ENCODE data around the gene CCDC201. TPM values are rescaled to one million over a fixed set of nuclear protein-coding genes. Genes with fewer than 3 reads are reported as not detected.

The CCDC201 gene
- total and polyA plus RNA-seq, 2 of the 4 experiments (the other 2 are of a cell fraction), result not detected

DNA sequence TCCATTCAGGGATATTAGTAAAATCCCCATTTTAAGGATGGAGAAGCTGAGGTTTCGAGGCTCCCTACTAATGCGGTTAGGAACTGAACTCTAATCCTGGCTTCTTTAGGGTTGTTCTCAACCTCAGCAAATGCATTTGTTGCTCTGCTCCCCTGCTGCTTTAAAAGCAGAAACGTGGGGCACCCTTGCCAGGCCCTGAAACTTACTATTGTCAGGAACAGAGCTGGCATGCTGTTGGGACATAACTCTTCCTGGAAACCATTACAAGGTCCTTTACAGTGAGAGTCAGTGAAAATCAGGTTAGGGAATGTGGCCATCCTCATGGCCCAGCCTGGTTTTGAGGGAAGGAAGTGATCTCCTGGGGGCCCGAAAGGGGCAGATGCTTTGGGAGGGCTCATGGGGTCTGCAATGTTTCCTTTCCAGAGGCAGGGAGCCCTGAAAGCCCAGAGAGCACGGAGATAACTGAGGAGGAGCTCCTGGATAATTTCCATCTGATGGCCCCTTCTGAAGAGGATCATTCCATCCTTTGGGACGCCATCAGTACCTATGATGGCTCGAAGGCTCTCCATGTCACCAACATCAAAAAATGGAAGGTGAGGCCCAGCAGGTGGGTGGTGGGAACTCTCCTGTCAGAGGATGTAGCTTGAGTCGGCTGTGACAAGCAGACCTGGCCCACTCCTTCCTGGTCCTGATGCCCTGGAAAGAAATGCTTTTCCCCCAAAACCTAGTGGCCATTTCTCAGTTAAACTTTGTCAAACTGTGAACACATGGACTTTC lies 17.4 kb upstream of the CCDC201 start:
- H2AFZ ChIP-seq (replicated peaks; ENCODE audit: low read length, poor library complexity), result no peak overlapping the region
- CTCF ChIA-PET, result interaction anchor here (0.6 to 1.0 kb wide), 3 partner anchors 26 to 1291 kb away, joined by 3 to 5 read pairs (median 3); no protein-coding TSS in a partner anchor
- H3K4me1 ChIP-seq (ENCODE audit: control insufficient read depth, insufficient read depth, low read length), result no peaks in the 10 kb centered on the region

More for the DNA sequence above, 17.4 kb upstream of the CCDC201 start:
- H3K4me3 ChIP-seq (ENCODE audit: insufficient read depth, low read depth, low read length), result no peak overlapping the region
- H2AK5ac ChIP-seq (ENCODE audit: low read depth, low read length), result peak overlapping the region; percentile 1; the same call in 1 of the 2 replicates
- H3K4me2 ChIP-seq (ENCODE audit: low read depth, low read length), result no peak overlapping the region
- no peaks in the 10 kb centered on the region for H3K79me1 ChIP-seq (ENCODE audit: low read depth in 1 of 2, low read length in 2 of 2)
- H3K23ac ChIP-seq (ENCODE audit: low read depth, low read length), result no peak overlapping the region
- intact Hi-C loops (cut with micrococcal nuclease), result no loop called here
- peaks cover 3% of the 10 kb centered on the region; the same call in 1 of the 2 replicates for H3K9me1 ChIP-seq (ENCODE audit: insufficient read depth, low read length)
- H3K27ac ChIP-seq (ENCODE audit: insufficient read depth, low read length), result no peak overlapping the region
- H3K4ac ChIP-seq (ENCODE audit: low read depth, low read length), result no peak overlapping the region
- dilution Hi-C loops (cut with HindIII; ENCODE audit: low sequenced_read_pairs, unreplicated experiment), result no loop called here
- no peak overlapping the region for H4K91ac ChIP-seq (ENCODE audit: insufficient read depth, low read depth, low read length)
- no peak for DNase-seq
- H3K9ac ChIP-seq (ENCODE audit: low read depth, low read length), result no peak overlapping the region
- no peak overlapping the region for H3K18ac ChIP-seq (ENCODE audit: low read depth, low read length)
- in situ Hi-C loops (cut with MboI; ENCODE audit: low sequenced_read_pairs), result loop anchor here (5.0 kb wide), 1 partner anchor 1292 kb away; no protein-coding TSS in a partner anchor
- H3K9me3 ChIP-seq (ENCODE audit: control insufficient read depth, insufficient read depth, low read length), result no peaks in the 10 kb centered on the region
- POLR2A ChIA-PET (ENCODE audit: unreplicated experiment), result no interaction called here
- no peak overlapping the region for H4K8ac ChIP-seq (ENCODE audit: low read depth in 2 of 2, low read length in 2 of 2)
- TF ChIP-seq, protein P1, sequence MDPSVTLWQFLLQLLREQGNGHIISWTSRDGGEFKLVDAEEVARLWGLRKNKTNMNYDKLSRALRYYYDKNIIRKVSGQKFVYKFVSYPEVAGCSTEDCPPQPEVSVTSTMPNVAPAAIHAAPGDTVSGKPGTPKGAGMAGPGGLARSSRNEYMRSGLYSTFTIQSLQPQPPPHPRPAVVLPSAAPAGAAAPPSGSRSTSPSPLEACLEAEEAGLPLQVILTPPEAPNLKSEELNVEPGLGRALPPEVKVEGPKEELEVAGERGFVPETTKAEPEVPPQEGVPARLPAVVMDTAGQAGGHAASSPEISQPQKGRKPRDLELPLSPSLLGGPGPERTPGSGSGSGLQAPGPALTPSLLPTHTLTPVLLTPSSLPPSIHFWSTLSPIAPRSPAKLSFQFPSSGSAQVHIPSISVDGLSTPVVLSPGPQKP (IDR thresholded peaks at IDR 0.05; ENCODE audit: borderline replicate concordance, low read depth, low read length), result no peak
- TF ChIP-seq MAZ (IDR thresholded peaks at IDR 0.05; ENCODE audit: borderline replicate concordance, low read depth, low read length), result no peak
- TF ChIP-seq BHLHE40 (IDR thresholded peaks at IDR 0.05; ENCODE audit: low read depth, low read length), result no peak
- TF ChIP-seq FOS (IDR thresholded peaks at IDR 0.05; ENCODE audit: low read depth, low read length), result no peak
- TF ChIP-seq POLR2A (IDR thresholded peaks at IDR 0.05; ENCODE audit: low read depth, low read length), result no peak
- TF ChIP-seq, protein P2, sequence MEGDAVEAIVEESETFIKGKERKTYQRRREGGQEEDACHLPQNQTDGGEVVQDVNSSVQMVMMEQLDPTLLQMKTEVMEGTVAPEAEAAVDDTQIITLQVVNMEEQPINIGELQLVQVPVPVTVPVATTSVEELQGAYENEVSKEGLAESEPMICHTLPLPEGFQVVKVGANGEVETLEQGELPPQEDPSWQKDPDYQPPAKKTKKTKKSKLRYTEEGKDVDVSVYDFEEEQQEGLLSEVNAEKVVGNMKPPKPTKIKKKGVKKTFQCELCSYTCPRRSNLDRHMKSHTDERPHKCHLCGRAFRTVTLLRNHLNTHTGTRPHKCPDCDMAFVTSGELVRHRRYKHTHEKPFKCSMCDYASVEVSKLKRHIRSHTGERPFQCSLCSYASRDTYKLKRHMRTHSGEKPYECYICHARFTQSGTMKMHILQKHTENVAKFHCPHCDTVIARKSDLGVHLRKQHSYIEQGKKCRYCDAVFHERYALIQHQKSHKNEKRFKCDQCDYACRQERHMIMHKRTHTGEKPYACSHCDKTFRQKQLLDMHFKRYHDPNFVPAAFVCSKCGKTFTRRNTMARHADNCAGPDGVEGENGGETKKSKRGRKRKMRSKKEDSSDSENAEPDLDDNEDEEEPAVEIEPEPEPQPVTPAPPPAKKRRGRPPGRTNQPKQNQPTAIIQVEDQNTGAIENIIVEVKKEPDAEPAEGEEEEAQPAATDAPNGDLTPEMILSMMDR (conservative IDR thresholded peaks at IDR 0.05; ENCODE audit: low read depth, low read length), result no peak
- TF ChIP-seq RCOR1 (IDR thresholded peaks at IDR 0.05; ENCODE audit: insufficient replicate concordance, low read length), result no peak
- no peak for TF ChIP-seq NFE2L2 (IDR thresholded peaks at IDR 0.05; ENCODE audit: low read depth, low read length)
- no peak for TF ChIP-seq RAD21 (IDR thresholded peaks at IDR 0.05; ENCODE audit: low read length)
- TF ChIP-seq CHD1 (IDR thresholded peaks at IDR 0.05; ENCODE audit: low read depth, low read length), result no peak
- TF ChIP-seq, protein P3, sequence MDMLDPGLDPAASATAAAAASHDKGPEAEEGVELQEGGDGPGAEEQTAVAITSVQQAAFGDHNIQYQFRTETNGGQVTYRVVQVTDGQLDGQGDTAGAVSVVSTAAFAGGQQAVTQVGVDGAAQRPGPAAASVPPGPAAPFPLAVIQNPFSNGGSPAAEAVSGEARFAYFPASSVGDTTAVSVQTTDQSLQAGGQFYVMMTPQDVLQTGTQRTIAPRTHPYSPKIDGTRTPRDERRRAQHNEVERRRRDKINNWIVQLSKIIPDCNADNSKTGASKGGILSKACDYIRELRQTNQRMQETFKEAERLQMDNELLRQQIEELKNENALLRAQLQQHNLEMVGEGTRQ (IDR thresholded peaks at IDR 0.05; ENCODE audit: low read depth, low read length), result no peak
- TF ChIP-seq CEBPB (IDR thresholded peaks at IDR 0.05; ENCODE audit: low read depth, low read length), result no peak
- TF ChIP-seq SMC3 (IDR thresholded peaks at IDR 0.05; ENCODE audit: low read depth, low read length), result no peak
- TF ChIP-seq RFX5 (IDR thresholded peaks at IDR 0.05; ENCODE audit: low read depth, low read length), result no peak
- TF ChIP-seq MAFK (IDR thresholded peaks at IDR 0.05; ENCODE audit: low read depth, low read length), result no peak
- WGBS, 2 experiments (ENCODE audit: extremely low coverage in 2 of 2, insufficient read length in 1 of 2), result 100% methylated on average over 2 of the region's 8 CpGs; no CpG with 5 or more reads in 1 of the 2 experiments
- no peak for ATAC-seq (ENCODE audit: low read depth)
- BruUV-seq (replicated peaks), result no TSS peak
- no peak overlapping the region for H2BK120ac ChIP-seq (ENCODE audit: low read depth, low read length)
- no peak overlapping the region for H3K56ac ChIP-seq (ENCODE audit: extremely low read depth, insufficient read depth, low read length)
- H3K36me3 ChIP-seq (ENCODE audit: control insufficient read depth, insufficient read depth, low read length), result no peaks in the 10 kb centered on the region
- H2BK15ac ChIP-seq (ENCODE audit: low read depth, low read length), result no peak overlapping the region
- H3K27me3 ChIP-seq (ENCODE audit: control insufficient read depth, insufficient read depth, low read length), result peaks cover 39% of the 10 kb centered on the region
- no peaks in the 10 kb centered on the region for H4K20me1 ChIP-seq (ENCODE audit: insufficient read depth, low read length)
- no peak overlapping the region for H2AK9ac ChIP-seq (replicated peaks; ENCODE audit: low read depth, low read length, poor library complexity)
- H2BK5ac ChIP-seq (ENCODE audit: low read depth, low read length, poor library complexity, severe bottlenecking), result no peak overlapping the region
- H4K5ac ChIP-seq (ENCODE audit: low read depth, low read length), result no peak overlapping the region
- no peak overlapping the region for H3K14ac ChIP-seq (replicated peaks; ENCODE audit: low read depth, low read length)
- no peak overlapping the region for H2BK20ac ChIP-seq (ENCODE audit: low read depth, low read length)

Data from IMR-90 (cell line).